Activated CD8-positive, alpha-beta memory T cell treated with anti-CD3 and anti-CD28 coated beads, Interleukin-2, amount 10 ng/mL, durations not matched to agents 7 days and 5 days (primary cell): ENCODE results near the gene MT1M. TPM values are rescaled to one million over a fixed set of nuclear protein-coding genes. Genes with fewer than 3 reads are reported as not detected.
"Not testable (repeated sequence)": the region's sequence is repeated elsewhere in the genome, so short reads cannot be mapped to it uniquely, and the experiment has no call there.

ENCODE experiments used
- ATAC-seq: fragments of 150-1000 bp; cut with Tn5 transposase; one replicate; pipeline ENCODE4 v1.10.0; 2021; ENCODE audit warnings: moderate library complexity
- CTCF ChIA-PET: fragments of 350-600 bp; sonication (Branson Sonifier 250); formaldehyde crosslinking; loops from one replicate; lab custom pipeline; 2021; ENCODE audit warnings: antibody characterized with exemption; lab: Charles Lee
- DNase-seq: peaks from one replicate; pipeline ENCODE4 v3.0.0-alpha.2; 2020
- H3K27ac Mint-ChIP-seq: one replicate; pipeline ENCODE4 v1.8.0; 2021; ENCODE audit warnings: mild to moderate bottlenecking, mixed read lengths
- H3K27me3 Mint-ChIP-seq: one replicate; pipeline ENCODE4 v1.8.0; 2021; ENCODE audit warnings: mixed read lengths
- H3K36me3 Mint-ChIP-seq: one replicate; pipeline ENCODE4 v1.8.0; 2021; ENCODE audit warnings: mild to moderate bottlenecking, mixed read lengths
- H3K4me1 Mint-ChIP-seq: one replicate; pipeline ENCODE4 v1.8.0; 2021; ENCODE audit warnings: mixed read lengths
- H3K4me3 Mint-ChIP-seq: one replicate; pipeline ENCODE4 v1.8.0; 2021; ENCODE audit warnings: mild to moderate bottlenecking, moderate library complexity, mixed read lengths
- H3K9me3 Mint-ChIP-seq: one replicate; pipeline ENCODE4 v1.8.0; 2022; ENCODE audit warnings: low read depth, mixed read lengths
- total RNA-seq, 2 experiments: library from RNA; stranded (reverse); gene quantifications; one replicate each; pipeline ENCODE4 v1.2.3, GENCODE V29; 2021

The MT1M gene
- total RNA-seq, 2 experiments from 2014 or later, result not detected

DNA sequence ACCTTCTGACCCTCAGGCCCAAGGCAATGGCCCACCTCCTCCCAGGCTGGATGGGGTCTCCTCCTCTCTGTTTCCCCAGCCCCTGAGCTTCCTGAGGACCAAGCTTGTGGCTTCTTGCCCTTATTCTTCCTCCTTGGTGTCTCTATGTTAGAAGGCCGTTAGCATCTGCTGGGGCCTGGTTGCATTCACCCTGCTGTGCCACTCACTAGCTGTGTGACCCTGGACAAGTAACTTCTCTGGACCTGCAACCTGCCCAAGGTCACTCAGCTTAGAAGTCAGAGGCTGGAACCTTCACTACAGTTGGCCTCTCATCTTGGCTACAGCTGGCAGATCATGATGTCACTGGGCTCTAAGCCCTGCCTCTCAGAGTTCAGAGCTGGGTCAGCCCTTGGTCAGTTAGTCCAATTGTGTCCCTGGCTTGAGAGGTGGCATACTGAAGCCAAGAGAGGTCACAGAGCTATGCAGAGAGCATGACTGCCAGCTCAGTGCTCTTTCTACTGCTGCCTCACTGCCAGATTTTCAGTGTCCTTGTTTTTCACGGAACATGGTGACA lies 21.1 kb upstream of the MT1M start:
- Mint-ChIP-seq H3K36me3 (no peaks in the 10 kb centered on the region), H3K27ac (peak overlapping the region; percentile 58), H3K4me1 (peaks cover 71% of the 10 kb centered on the region), H3K27me3 (no peaks in the 10 kb centered on the region), H3K9me3 (no peaks in the 10 kb centered on the region), H3K4me3 (no peak overlapping the region)
- no peak for DNase-seq
- ATAC-seq, result no peak
- CTCF ChIA-PET, result interaction anchor here (1.9 to 4.1 kb wide), 4 partner anchors 11 to 90 kb away, joined by 6 to 12 read pairs (median 8); partner anchors contain the start of gene MT1E

DNA sequence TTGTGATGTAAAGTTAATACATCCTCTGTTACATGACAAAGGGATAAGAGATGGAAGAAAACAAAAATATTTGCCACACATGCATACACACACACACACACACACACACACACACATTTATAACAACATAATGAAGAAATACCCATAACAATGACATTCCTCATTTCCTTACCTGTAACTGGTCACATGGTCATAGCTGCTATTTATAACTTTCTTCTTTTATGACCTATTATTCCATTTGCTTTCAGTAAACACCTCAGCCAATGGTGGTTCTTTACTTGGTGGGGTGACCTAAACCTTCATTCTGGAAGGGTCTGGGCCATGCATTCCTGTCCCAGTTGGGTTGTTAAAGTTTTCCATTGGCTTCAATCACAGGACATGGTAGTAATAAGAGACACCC lies 18.8 kb upstream of the MT1M start:
- ATAC-seq (no peak), DNase-seq (no peak)
- CTCF ChIA-PET, result interaction anchor here (4.1 kb wide), 1 partner anchor 37 kb away, joined by 12 read pairs; no protein-coding TSS in a partner anchor
- Mint-ChIP-seq H3K9me3 (no peaks in the 10 kb centered on the region), H3K36me3 (no peaks in the 10 kb centered on the region), H3K27ac (no peak overlapping the region), H3K4me1 (peaks cover 67% of the 10 kb centered on the region), H3K4me3 (no peak overlapping the region), H3K27me3 (peaks cover 14% of the 10 kb centered on the region)

GRCh38 chr16:56614549-56614991 lies 17.9 kb upstream of the MT1M start:
- Mint-ChIP-seq H3K27ac (peak overlapping the region; percentile 73), H3K9me3 (no peaks in the 10 kb centered on the region), H3K36me3 (no peaks in the 10 kb centered on the region), H3K27me3 (peaks cover 20% of the 10 kb centered on the region), H3K4me3 (no peak overlapping the region), H3K4me1 (peaks cover 65% of the 10 kb centered on the region)
- CTCF ChIA-PET, result interaction anchor here (0.9 to 4.1 kb wide), 3 partner anchors 14 to 832 kb away, joined by 3 to 12 read pairs (median 3); no protein-coding TSS in a partner anchor
- DNase-seq, result peak; percentile 57
- peak; percentile 57 for ATAC-seq

DNA sequence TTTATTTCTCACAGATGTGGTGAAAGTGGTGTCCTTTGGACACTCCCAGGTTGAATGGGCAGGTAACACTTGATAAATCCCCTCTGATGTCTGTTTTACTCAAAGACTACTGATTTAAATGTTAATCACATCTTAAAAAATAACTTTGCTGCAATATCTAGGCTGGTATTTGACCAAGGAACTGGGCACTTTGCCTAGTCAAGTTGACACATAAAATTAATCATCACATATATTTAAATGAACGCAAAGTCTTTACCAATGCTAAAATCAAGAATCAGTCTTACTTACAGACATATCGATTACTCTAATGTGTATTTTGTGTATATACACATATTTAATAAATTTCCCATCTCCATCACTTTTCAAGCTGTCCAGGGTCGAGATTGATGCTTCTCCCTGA lies 17.1 kb upstream of the MT1M start:
- peaks cover 59% of the 10 kb centered on the region for H3K4me1 Mint-ChIP-seq
- H3K27me3 Mint-ChIP-seq, result peaks cover 23% of the 10 kb centered on the region
- H3K4me3 Mint-ChIP-seq, result no peak overlapping the region
- no peak overlapping the region for H3K27ac Mint-ChIP-seq
- ATAC-seq (no peak), DNase-seq (no peak)
- no peaks in the 10 kb centered on the region for H3K36me3 Mint-ChIP-seq
- CTCF ChIA-PET, result interaction anchor here (0.9 to 1.0 kb wide), 2 partner anchors 15 to 831 kb away, joined by 3 read pairs; no protein-coding TSS in a partner anchor
- no peaks in the 10 kb centered on the region for H3K9me3 Mint-ChIP-seq

DNA sequence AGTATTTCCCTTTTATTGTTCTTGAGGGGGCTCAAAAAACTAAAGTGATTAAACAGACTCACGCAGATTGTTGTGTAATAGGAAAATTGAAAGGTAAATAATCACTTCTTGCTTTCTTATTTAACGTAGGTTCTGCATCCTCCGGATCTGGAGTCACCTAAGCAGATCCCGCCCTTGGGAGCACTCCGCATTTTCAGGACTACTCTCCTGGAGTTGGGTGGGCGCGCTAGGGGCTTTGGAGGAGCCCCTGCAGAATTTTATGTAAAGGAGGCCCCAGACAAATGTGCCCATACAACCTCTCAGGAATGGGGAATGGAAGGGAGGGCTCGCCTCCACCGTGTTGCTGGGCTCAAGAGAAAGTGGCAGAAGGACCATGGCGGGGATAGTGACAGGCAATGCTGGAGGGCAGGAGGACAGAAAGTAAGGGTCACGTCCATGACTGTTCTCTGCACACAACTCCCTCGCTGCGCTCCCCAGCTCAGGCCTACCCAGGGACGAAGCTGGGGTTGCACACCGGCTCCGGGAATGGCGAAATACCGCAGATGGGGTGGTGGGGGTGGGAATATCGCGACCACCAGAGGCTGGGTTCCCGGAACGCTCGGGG lies 15.7 kb upstream of the MT1M start:
- CTCF ChIA-PET, result interaction anchor here (1.6 kb wide), 1 partner anchor 27 kb away, joined by 3 read pairs; no protein-coding TSS in a partner anchor

GRCh38 chr16:56617212-56618085 lies 15.0 kb upstream of the MT1M start:
- peak overlapping the region; percentile 54 for H3K4me3 Mint-ChIP-seq
- peaks cover 42% of the 10 kb centered on the region for H3K4me1 Mint-ChIP-seq

More for the DNA sequence above, 15.7 kb upstream of the MT1M start:
- Mint-ChIP-seq H3K36me3 (no peaks in the 10 kb centered on the region), H3K4me1 (peaks cover 45% of the 10 kb centered on the region), H3K27ac (no peak overlapping the region), H3K27me3 (peaks cover 26% of the 10 kb centered on the region), H3K4me3 (peak overlapping the region; percentile 54), H3K9me3 (no peaks in the 10 kb centered on the region)
- no peak for ATAC-seq
- no peak for DNase-seq

GRCh38 chr16:56618138-56618537 lies 14.3 kb upstream of the MT1M start:
- CTCF ChIA-PET, result interaction anchor here (1.1 to 1.6 kb wide), 3 partner anchors 9 to 26 kb away, joined by 3 to 6 read pairs (median 4); partner anchors contain the start of gene MT2A
- DNase-seq, result no peak

More at GRCh38 chr16:56617212-56618085, 15.0 kb upstream of the MT1M start:
- Mint-ChIP-seq H3K27ac (no peak overlapping the region), H3K27me3 (peaks cover 28% of the 10 kb centered on the region), H3K36me3 (no peaks in the 10 kb centered on the region), H3K9me3 (no peaks in the 10 kb centered on the region)
- peak; percentile 78 for DNase-seq
- CTCF ChIA-PET, result interaction anchor here (1.1 to 1.6 kb wide), 3 partner anchors 8 to 26 kb away, joined by 3 to 6 read pairs (median 4); partner anchors contain the start of gene MT2A
- peak; percentile 88 for ATAC-seq

DNA sequence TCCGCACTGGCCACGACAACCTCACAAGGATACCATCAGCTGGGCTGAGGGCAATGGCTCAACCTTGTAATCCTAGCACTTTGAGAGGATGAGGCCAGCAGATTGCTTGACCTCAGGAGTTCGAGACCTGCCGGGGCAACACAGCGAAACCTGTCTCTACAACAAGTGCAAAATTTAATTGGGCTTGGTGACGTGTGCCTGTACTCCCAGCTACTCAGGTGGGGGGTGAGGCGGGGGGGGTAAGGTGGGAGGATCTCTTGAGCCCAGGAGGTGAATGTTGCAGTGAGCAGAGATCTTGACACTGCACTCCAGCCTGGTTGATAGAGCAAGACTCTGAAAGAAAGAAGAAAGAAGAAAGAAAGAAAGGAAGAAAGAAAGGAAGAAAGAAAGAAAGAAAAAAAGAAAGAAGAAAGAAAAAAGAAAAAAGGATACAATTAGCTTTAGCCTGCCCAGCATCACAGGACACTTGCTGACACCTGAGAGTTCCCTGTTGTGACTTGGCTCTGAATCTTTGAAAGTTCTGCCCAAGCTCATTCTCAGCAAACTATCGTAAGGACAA lies 12.0 kb upstream of the MT1M start:
- Mint-ChIP-seq H3K4me1 (peaks cover 24% of the 10 kb centered on the region), H3K36me3 (no peaks in the 10 kb centered on the region), H3K9me3 (no peaks in the 10 kb centered on the region), H3K4me3 (no peak overlapping the region), H3K27me3 (peaks cover 37% of the 10 kb centered on the region), H3K27ac (no peak overlapping the region)
- CTCF ChIA-PET, result no interaction called here
- ATAC-seq (no peak), DNase-seq (no peak)

More at GRCh38 chr16:56618138-56618537, 14.3 kb upstream of the MT1M start:
- H3K4me1 Mint-ChIP-seq, result peaks cover 39% of the 10 kb centered on the region
- peaks cover 28% of the 10 kb centered on the region for H3K27me3 Mint-ChIP-seq
- no peak overlapping the region for H3K27ac Mint-ChIP-seq
- ATAC-seq, result no peak
- no peaks in the 10 kb centered on the region for H3K9me3 Mint-ChIP-seq
- H3K36me3 Mint-ChIP-seq, result no peaks in the 10 kb centered on the region
- H3K4me3 Mint-ChIP-seq, result peak overlapping the region; percentile 54

- ATAC-seq, H3K36me3 Mint-ChIP-seq, DNase-seq, H3K9me3 Mint-ChIP-seq, H3K4me3 Mint-ChIP-seq, H3K27ac Mint-ChIP-seq: not testable (repeated sequence)
- CTCF ChIA-PET, result interaction anchor here (1.1 kb wide), 1 partner anchor 22 kb away, joined by 3 read pairs; no protein-coding TSS in a partner anchor
- Mint-ChIP-seq H3K27me3 (peaks cover 49% of the 10 kb centered on the region), H3K4me1 (peaks cover 28% of the 10 kb centered on the region)
Measured at GRCh38 chr16:56621665-56622445, 10.6 kb upstream of the MT1M start.

GRCh38 chr16:56623184-56623583 lies 9.3 kb upstream of the MT1M start:
- CTCF ChIA-PET, result interaction anchor here (1.0 to 1.3 kb wide), 5 partner anchors 9 to 103 kb away, joined by 3 to 6 read pairs (median 3); partner anchors contain the start of genes BBS2 and MT1M
- H3K27ac Mint-ChIP-seq, H3K36me3 Mint-ChIP-seq, H3K9me3 Mint-ChIP-seq, ATAC-seq, H3K4me3 Mint-ChIP-seq, DNase-seq: not testable (repeated sequence)
- peaks cover 23% of the 10 kb centered on the region for H3K4me1 Mint-ChIP-seq
- H3K27me3 Mint-ChIP-seq, result peaks cover 45% of the 10 kb centered on the region

DNA sequence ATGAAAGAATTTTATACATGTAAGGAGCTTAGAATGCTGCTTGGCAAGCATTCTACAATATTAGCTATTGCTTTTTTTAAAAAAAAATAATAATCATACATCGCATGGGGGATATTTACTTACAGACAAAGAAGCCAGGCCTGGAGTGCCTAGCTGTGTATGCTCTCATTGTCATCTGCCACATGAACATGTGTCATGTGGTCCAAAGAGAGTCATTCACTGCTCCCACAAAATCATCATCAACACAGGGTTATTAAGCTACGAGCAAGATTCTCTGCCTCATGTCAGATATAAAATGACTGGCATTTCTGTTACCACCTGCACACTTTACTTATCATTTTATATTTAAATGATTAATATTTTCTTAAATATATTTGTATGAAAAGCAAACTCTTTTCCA lies 8.8 kb upstream of the MT1M start:
- H3K27me3 Mint-ChIP-seq, result peaks cover 40% of the 10 kb centered on the region
- peaks cover 23% of the 10 kb centered on the region for H3K4me1 Mint-ChIP-seq
- CTCF ChIA-PET, result interaction anchor here (1.0 to 1.3 kb wide), 5 partner anchors 8 to 104 kb away, joined by 3 to 6 read pairs (median 3); partner anchors contain the start of genes BBS2 and MT1M
- H3K4me3 Mint-ChIP-seq, result no peak overlapping the region
- no peaks in the 10 kb centered on the region for H3K36me3 Mint-ChIP-seq
- no peak overlapping the region for H3K27ac Mint-ChIP-seq
- ATAC-seq, result no peak
- no peak for DNase-seq
- no peaks in the 10 kb centered on the region for H3K9me3 Mint-ChIP-seq
